Esophagus muscularis mucosa (tissue), 4 donors: ENCODE data around the gene PSMA2. TPM values are rescaled to one million over a fixed set of nuclear protein-coding genes. Genes with fewer than 3 reads are reported as not detected.

Experiments used
- DNase-seq: peaks from one replicate; pipeline ENCODE4 v3.0.0-alpha.2; 2017; ENCODE audit errors: extremely low spot score
- H3K27ac ChIP-seq, 4 donors: fragments of 200-600 bp; sonication (generic); replicated peaks in 1 of 4; 1 replicate in 3 of 4; 2 replicates in 1 of 4; pipeline ENCODE4 v1.5.1; 2016 to 2019; ENCODE audit warnings: mild to moderate bottlenecking in 1 of 4
- H3K27me3 ChIP-seq, 4 donors: fragments of 200-600 bp; sonication (generic); one replicate each; pipeline versions ENCODE4 v1.5.1 to v1.6.0; 2016 to 2019
- H3K36me3 ChIP-seq, 4 donors: fragments of 200-600 bp; sonication (generic); one replicate each; pipeline ENCODE4 v1.5.1; 2016 to 2019
- H3K4me1 ChIP-seq, 4 donors: fragments of 200-600 bp; sonication (generic); one replicate each; pipeline ENCODE4 v1.5.1; 2016 to 2019
- H3K4me3 ChIP-seq, 4 donors: fragments of 200-600 bp; sonication (generic); 1 replicate in 2 of 4; 2 replicates in 2 of 4; pipeline ENCODE4 v1.5.1; 2016 to 2019; ENCODE audit warnings: mild to moderate bottlenecking in 4 of 4, moderate library complexity in 1 of 4
- H3K9me3 ChIP-seq, 4 donors: fragments of 200-600 bp; sonication (generic); 1 replicate in 3 of 4; 2 replicates in 1 of 4; pipeline ENCODE4 v1.5.1; 2016 to 2019
- EP300 ChIP-seq: sonication (generic); formaldehyde crosslinking; IDR thresholded peaks from one replicate; pipeline ENCODE4 v1.6.1; 2017; ENCODE audit warnings: antibody characterized with exemption
- POLR2A ChIP-seq: fragments of 450-650 bp; IDR thresholded peaks from one replicate; pipeline ENCODE4 v1.6.1; 2017; ENCODE audit warnings: antibody characterized with exemption, moderate library complexity, mild to moderate bottlenecking, low read depth
- POLR2AphosphoS5 ChIP-seq, 2 donors: sonication (generic); formaldehyde crosslinking; IDR thresholded peaks; one replicate each; pipeline ENCODE4 v1.6.1; 2017; ENCODE audit warnings: antibody characterized with exemption in 2 of 2
- WGBS: methylation state at CpG from one replicate; pipeline ENCODE4 v1.1.5; 2018; 5-methylcytosine and 5-hydroxymethylcytosine counted together
- intact Hi-C: fragments of 100-400 bp; cut with DNase I; formaldehyde crosslinking; loops from one replicate; pipeline ENCODE4 v1.15.1; 2023
- total RNA-seq, 4 donors: library from RNA; depleted of rRNA; stranded (reverse); fragments of >200 nt; gene quantifications; one replicate each; pipeline versions ENCODE4 v1.1.0 to v1.2.1, GENCODE V29; 2016
- TF ChIP-seq, protein P1 (sequence below), 3 experiments: fragments of 200-600 bp in 2 of 3; fragments of 450-650 bp in 1 of 3; sonication (generic) in 2 of 3; IDR thresholded peaks; one replicate each; pipeline ENCODE4 v1.5.1; 2017 to 2019; ENCODE audit warnings: antibody characterized with exemption in 3 of 3, mild to moderate bottlenecking in 2 of 3, moderate library complexity in 1 of 3

Gene PSMA2
- total RNA-seq, 4 donors from 2014 or later = 29.7 to 73.5 (median 57.7) TPM

DNA sequence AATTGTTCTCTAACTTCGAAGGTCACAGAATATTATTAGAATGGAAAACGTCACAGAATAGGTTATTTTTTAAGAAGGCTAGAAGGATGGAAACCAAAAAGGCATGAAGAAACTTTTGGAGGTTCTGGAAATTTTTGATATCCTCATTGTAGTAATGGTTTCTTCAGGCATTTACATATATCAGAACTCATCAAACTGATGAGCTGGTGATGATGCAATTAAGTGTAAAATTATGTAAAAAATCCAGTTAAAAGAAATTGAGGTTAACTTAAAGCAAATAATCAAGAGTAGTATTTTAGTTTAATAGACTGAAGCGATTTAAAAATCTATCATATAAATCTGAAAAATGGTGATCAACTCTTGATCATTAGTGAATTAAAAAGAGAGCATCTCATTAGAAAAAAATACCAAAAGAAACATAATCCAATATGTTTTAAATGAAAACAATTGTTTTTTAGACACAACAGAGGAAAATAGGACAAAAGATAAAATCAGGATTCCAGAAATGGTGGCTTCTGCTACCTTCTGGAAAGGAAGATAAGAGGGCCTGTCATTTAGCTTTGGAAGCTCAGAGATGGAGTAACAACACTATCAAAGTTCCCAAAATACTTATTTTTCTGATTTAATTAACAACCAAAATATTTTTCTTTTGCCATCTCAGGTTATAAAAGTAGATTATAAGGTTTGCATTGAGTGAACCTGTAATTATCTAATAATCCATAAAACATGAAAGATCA, 9.8 kb downstream of the PSMA2 start:
- DNase-seq = no peak
- Histone ChIP-seq H3K36me3 (peaks cover 27 to 99% (median 78%) of the 10 kb centered on the region in 4 donors), H3K27me3 (no peaks in the 10 kb centered on the region), H3K4me1 (peaks cover 0 to under 1% (median 0%) of the 10 kb centered on the region in 4 donors), H3K4me3 (no peak overlapping the region), H3K27ac (no peak overlapping the region), H3K9me3 (no peaks in the 10 kb centered on the region)
- intact Hi-C loops = no loop called here
- 94% methylated on average over 3 of the region's 3 CpGs for WGBS
- TF ChIP-seq POLR2A (no peak), POLR2AphosphoS5 (IDR thresholded peaks at IDR 0.05) (no peak), EP300 (no peak)
- TF ChIP-seq, protein P1, sequence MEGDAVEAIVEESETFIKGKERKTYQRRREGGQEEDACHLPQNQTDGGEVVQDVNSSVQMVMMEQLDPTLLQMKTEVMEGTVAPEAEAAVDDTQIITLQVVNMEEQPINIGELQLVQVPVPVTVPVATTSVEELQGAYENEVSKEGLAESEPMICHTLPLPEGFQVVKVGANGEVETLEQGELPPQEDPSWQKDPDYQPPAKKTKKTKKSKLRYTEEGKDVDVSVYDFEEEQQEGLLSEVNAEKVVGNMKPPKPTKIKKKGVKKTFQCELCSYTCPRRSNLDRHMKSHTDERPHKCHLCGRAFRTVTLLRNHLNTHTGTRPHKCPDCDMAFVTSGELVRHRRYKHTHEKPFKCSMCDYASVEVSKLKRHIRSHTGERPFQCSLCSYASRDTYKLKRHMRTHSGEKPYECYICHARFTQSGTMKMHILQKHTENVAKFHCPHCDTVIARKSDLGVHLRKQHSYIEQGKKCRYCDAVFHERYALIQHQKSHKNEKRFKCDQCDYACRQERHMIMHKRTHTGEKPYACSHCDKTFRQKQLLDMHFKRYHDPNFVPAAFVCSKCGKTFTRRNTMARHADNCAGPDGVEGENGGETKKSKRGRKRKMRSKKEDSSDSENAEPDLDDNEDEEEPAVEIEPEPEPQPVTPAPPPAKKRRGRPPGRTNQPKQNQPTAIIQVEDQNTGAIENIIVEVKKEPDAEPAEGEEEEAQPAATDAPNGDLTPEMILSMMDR (IDR thresholded peaks at IDR 0.05) = no peak

DNA sequence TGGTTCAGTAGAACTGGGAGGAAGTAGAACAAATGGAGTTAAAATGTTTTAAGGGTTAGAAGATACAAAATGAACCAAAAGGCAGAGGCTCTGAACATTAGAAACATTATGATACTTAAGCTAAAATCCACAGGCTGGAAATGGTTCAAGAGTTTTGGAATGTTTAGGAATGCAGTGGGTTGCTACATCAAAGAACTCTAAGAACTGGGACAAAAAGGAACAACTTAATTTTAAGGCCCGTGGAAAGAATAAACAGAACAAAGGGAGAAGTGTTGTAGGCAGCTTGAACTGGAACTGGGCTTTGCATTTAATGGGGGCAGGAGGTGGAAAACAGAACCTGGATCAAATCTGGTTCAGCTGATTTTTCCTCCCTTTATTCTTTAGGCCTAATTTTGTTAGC, 16.6 kb downstream of the PSMA2 start:
- Histone ChIP-seq H3K36me3 (peaks cover 19 to 58% (median 38%) of the 10 kb centered on the region in 4 donors), H3K4me3 (no peak overlapping the region), H3K27ac (peak overlapping the region in 3 of 4 donors; percentile 32 to 46 (median 41)), H3K4me1 (peaks cover 12 to 37% (median 14%) of the 10 kb centered on the region in 4 donors), H3K9me3 (no peaks in the 10 kb centered on the region), H3K27me3 (no peaks in the 10 kb centered on the region)
- intact Hi-C loops = no loop called here
- 24% methylated on average over 1 of the region's 1 CpG for WGBS
- no peak for DNase-seq
- TF ChIP-seq, protein P1 (IDR thresholded peaks at IDR 0.05) = no peak
- TF ChIP-seq POLR2AphosphoS5 (IDR thresholded peaks at IDR 0.05) (no peak), POLR2A (no peak), EP300 (no peak)

DNA sequence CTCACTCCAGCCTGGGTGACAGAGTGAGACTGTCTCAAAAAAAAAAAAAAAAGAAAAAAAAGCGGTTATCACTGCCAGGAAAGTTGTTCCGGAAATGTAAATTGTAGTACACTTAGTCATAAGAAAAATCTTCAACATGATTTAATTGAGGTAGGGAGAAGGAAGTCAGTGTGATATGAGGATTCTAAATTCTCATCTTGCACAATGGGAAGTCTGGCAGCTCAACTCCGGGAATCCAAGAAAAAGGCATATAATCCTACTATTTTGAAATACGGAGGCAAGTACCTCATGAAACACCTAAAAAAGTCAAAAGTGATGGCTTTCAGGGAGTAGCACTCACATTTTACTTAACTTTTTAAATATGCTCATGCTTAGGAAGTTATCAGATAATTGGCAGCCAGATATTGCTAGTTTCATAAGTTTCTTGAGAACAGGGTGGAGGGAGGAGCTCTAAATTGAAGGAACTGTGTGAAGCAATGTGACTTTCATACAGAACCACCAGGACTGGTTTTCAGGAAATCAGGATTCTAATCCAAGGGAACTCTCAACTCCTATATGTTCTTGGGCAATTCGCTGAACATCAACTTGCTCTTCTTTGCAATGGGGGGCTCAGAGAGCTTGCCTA, 17.4 kb downstream of the PSMA2 start:
- TF ChIP-seq, protein P1 (IDR thresholded peaks at IDR 0.05) = no peak
- TF ChIP-seq EP300 = no peak
- peak in 1 of 2 donors; percentile 5 for TF ChIP-seq POLR2AphosphoS5 (IDR thresholded peaks at IDR 0.05)
- no peak for TF ChIP-seq POLR2A
- Histone ChIP-seq H3K9me3 (no peaks in the 10 kb centered on the region), H3K27ac (peak overlapping the region in 3 of 4 donors; percentile 32 to 46 (median 41)), H3K36me3 (peaks cover 11 to 49% (median 30%) of the 10 kb centered on the region in 4 donors), H3K27me3 (no peaks in the 10 kb centered on the region), H3K4me1 (peaks cover 12 to 43% (median 16%) of the 10 kb centered on the region in 4 donors), H3K4me3 (no peak overlapping the region)
- no peak for DNase-seq
- intact Hi-C loops = no loop called here
- whole genome bisulfite sequencing = 71% methylated on average over 4 of the region's 5 CpGs

DNA sequence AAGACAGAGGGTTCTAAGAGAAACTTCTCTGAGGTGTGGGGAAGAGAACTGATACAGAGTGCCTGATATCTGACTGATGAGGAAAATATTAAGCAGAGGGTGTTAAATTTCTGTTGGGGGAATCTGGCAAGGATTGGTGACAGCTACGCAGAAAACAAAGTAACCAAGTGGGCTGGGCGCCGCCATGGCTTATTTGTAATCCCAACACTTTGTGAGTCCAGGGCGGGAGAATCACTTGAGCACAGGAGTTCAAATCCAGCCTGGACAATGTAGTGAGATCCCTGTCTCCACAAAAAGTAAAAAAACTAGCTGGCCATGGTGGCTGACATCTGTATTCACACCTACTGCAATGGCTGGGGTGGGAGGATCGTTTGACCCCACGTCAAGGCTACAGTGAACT, 18.0 kb downstream of the PSMA2 start:
- no peaks in the 10 kb centered on the region for H3K9me3 ChIP-seq
- H3K27ac ChIP-seq = peak overlapping the region in 1 of 4 donors; percentile 46
- peaks cover 12 to 43% (median 16%) of the 10 kb centered on the region in 4 donors for H3K4me1 ChIP-seq
- H3K36me3 ChIP-seq = peaks cover 11 to 44% (median 26%) of the 10 kb centered on the region in 4 donors
- intact Hi-C loops = no loop called here
- no peak for TF ChIP-seq POLR2AphosphoS5 (IDR thresholded peaks at IDR 0.05)
- no peak for TF ChIP-seq EP300
- no peak for TF ChIP-seq POLR2A
- TF ChIP-seq, protein P1 (IDR thresholded peaks at IDR 0.05) = no peak
- H3K4me3 ChIP-seq = no peak overlapping the region
- no peaks in the 10 kb centered on the region for H3K27me3 ChIP-seq
- WGBS = 73% methylated on average over 6 of the region's 6 CpGs
- no peak for DNase-seq
